K562 (cell line): ENCODE data around the gene NTPCR. TPM values are rescaled to one million over a fixed set of nuclear protein-coding genes. Genes with fewer than 3 reads are reported as not detected.

ENCODE experiments used
- ATAC-seq: fragments of 200-7000 bp; cut with Tn5 transposase; 3 replicates; pipeline ENCODE4 v1.9.1; 2020; ENCODE audit warnings: moderate library complexity
- BruUV-seq: library from RNA; stranded (reverse); fragments of 400-500 nt; replicated peaks from 2 replicates; lab custom pipeline; 2021; lab: Mats Ljungman, UMichigan
- CTCF ChIA-PET: fragments of 300-600 bp; formaldehyde crosslinking; extraction: SDS; loops from one replicate; lab custom pipeline; 2021; ENCODE audit warnings: low intra/inter-chr PET ratio; lab: Yijun Ruan, JAX
- POLR2A ChIA-PET: fragments of 300-600, 350-650 bp; sonication (Branson Sonifier 250); formaldehyde crosslinking; extraction: SDS; loops from one replicate; lab custom pipeline; 2021; ENCODE audit warnings: antibody characterized with exemption, inconsistent platforms; lab: Yijun Ruan, JAX
- DNase-seq, 4 experiments: peaks; one replicate each; pipeline versions ENCODE4 v3.0.0 to v3.0.0-alpha.2; 2011 to 2018; ENCODE audit warnings: low spot score in 3 of 4, mixed read lengths in 3 of 4; ENCODE audit errors: extremely low read depth in 1 of 4
- FAIRE-seq: peaks from 2 replicates; lab custom pipeline; 2011; peaks lifted over from hg19 to GRCh38; lab: Jason Lieb, UNC
- H2AFZ ChIP-seq: 2 replicates; pipeline ENCODE4 v1.6.0; 2011; ENCODE audit warnings: low read depth, low read length, control low read depth, inconsistent platforms
- H3K27ac ChIP-seq: fragments of 200-600 bp; 3 replicates; pipeline ENCODE4 v1.8.0; 2011; ENCODE audit warnings: low read depth, mild to moderate bottlenecking, control low read depth, inconsistent platforms, low read length, moderate library complexity, mixed read lengths; ENCODE audit errors: extremely low read depth
- H3K27me3 ChIP-seq, 2 experiments: fragments of 300-600 bp in 1 of 2; 2 replicates in 1 of 2; 3 replicates in 1 of 2; pipeline versions ENCODE4 v1.6.0 to v1.8.0; 2011; ENCODE audit warnings: inconsistent platforms in 2 of 2, low read length in 2 of 2, mild to moderate bottlenecking in 1 of 2, mixed read lengths in 1 of 2, moderate library complexity in 1 of 2; ENCODE audit not compliant: control insufficient read depth in 2 of 2, insufficient read depth in 2 of 2
- H3K36me3 ChIP-seq: fragments of 300-600 bp; 3 replicates; pipeline ENCODE4 v1.8.0; 2011; ENCODE audit warnings: mild to moderate bottlenecking, low read length, inconsistent platforms; ENCODE audit not compliant: control insufficient read depth, insufficient read depth
- H3K4me1 ChIP-seq, 2 experiments: fragments of 200-600 bp in 1 of 2; replicated peaks in 1 of 2; 2 replicates in 1 of 2; 3 replicates in 1 of 2; pipeline versions ENCODE4 v1.5.1 to v1.8.0; 2011; ENCODE audit warnings: inconsistent platforms in 2 of 2, low read length in 2 of 2, mild to moderate bottlenecking in 1 of 2, mixed read lengths in 1 of 2, moderate library complexity in 1 of 2; ENCODE audit not compliant: control insufficient read depth in 2 of 2, insufficient read depth in 2 of 2
- H3K4me2 ChIP-seq: 2 replicates; pipeline ENCODE4 v1.6.1; 2011; ENCODE audit warnings: low read length, control low read depth, inconsistent platforms, mixed read lengths; ENCODE audit not compliant: insufficient read depth
- H3K4me3 ChIP-seq: fragments of 200-600 bp; sonication (generic), shearing (Covaris generic); 2 replicates; pipeline ENCODE4 v1.5.1; 2016; ENCODE audit warnings: control low read depth, inconsistent platforms
- H3K79me2 ChIP-seq: fragments of 200-600 bp; 3 replicates; pipeline ENCODE4 v1.8.0; 2011; ENCODE audit warnings: low read length, inconsistent platforms; ENCODE audit not compliant: control insufficient read depth, insufficient read depth
- H3K9ac ChIP-seq, 2 experiments: 2 replicates each; pipeline versions ENCODE4 v1.6.0 to v1.6.1; 2011; ENCODE audit warnings: low read depth in 2 of 2, low read length in 2 of 2, control low read depth in 1 of 2, inconsistent platforms in 1 of 2, mild to moderate bottlenecking in 1 of 2, mixed read lengths in 1 of 2; ENCODE audit not compliant: insufficient read depth in 1 of 2
- H3K9me1 ChIP-seq: one replicate; pipeline ENCODE4 v1.6.0; 2011; ENCODE audit warnings: inconsistent platforms, mild to moderate bottlenecking, low read length, moderate library complexity; ENCODE audit not compliant: control insufficient read depth, insufficient read depth
- H3K9me3 ChIP-seq: replicated peaks from 2 replicates; pipeline ENCODE4 v1.5.1; 2011; ENCODE audit warnings: low read depth, low read length, inconsistent platforms; ENCODE audit not compliant: control insufficient read depth, insufficient read depth
- H4K20me1 ChIP-seq: replicated peaks from 2 replicates; pipeline ENCODE4 v1.6.1; 2011; ENCODE audit warnings: low read length, inconsistent platforms, mixed read lengths; ENCODE audit not compliant: control insufficient read depth, insufficient read depth
- ETV5 ChIP-seq: sonication (generic); formaldehyde crosslinking; IDR thresholded peaks from 2 replicates; pipeline ENCODE4 v1.4.0; 2020; ENCODE audit warnings: low read depth, mild to moderate bottlenecking, missing genetic modification reagents
- NBN ChIP-seq: fragments of 450-650 bp; IDR thresholded peaks from 2 replicates; pipeline ENCODE4 v1.6.1; 2016; ENCODE audit warnings: low read depth, mild to moderate bottlenecking
- SRSF1 ChIP-seq: fragments of 200-400 bp; formaldehyde crosslinking; IDR thresholded peaks from 2 replicates; pipeline ENCODE4 v1.6.1; 2017; ENCODE audit warnings: mild to moderate bottlenecking, low read depth, low read length, moderate library complexity
- ZBTB2 ChIP-seq: fragments of 450-650 bp; IDR thresholded peaks from 2 replicates; pipeline ENCODE4 v1.6.1; 2016; ENCODE audit warnings: antibody characterized with exemption
- WGBS: fragments of 100-300 bp; shearing (Covaris generic); methylation state at CpG from one replicate; pipeline ENCODE4 v1.1.6; 2016; ENCODE audit warnings: low coverage, mixed read lengths; ENCODE audit not compliant: insufficient coverage; ENCODE audit errors: missing lambda C conversion rate; 5-methylcytosine and 5-hydroxymethylcytosine counted together
- in situ Hi-C: fragments of 300-500 bp; cut with MboI; formaldehyde crosslinking; loops from 4 replicates; pipeline ENCODE4 v1.15.0; 2018; ENCODE audit warnings: inconsistent platforms, mixed read lengths
- intact Hi-C: fragments of 100-400 bp; cut with micrococcal nuclease; formaldehyde crosslinking; loops from 2 replicates; pipeline ENCODE4 v1.14.2; 2022
- polyA plus RNA-seq, 8 experiments: library from polyadenylated mRNA; depleted of rRNA in 4 of 8; stranded (reverse) in 5 of 8; unstranded in 3 of 8; fragments of >200 nt; fragmentation: Nextera tagmentation in 2 of 8; fragmentation: Illumina TruSeq in 1 of 8; extraction: Ambion mirVana in 2 of 8; extraction: Trizol in 1 of 8; gene quantifications; 2 replicates each; pipeline versions ENCODE4 v1.2.1 to v1.2.3, GENCODE V29; 2011 to 2014; ENCODE audit warnings: inconsistent platforms in 1 of 8, missing spikeins in 1 of 8
- total RNA-seq, 7 experiments: library from RNA; depleted of rRNA in 6 of 7; stranded (reverse); fragments of >200 nt in 6 of 7; fragmentation: Illumina TruSeq in 2 of 7; extraction: Trizol in 2 of 7; gene quantifications; 2 replicates each; pipeline versions ENCODE4 v1.2.1 to v1.2.3, GENCODE V29; 2011 to 2021; ENCODE audit warnings: low replicate concordance in 1 of 7
- TF ChIP-seq, protein P1 (sequence below): IDR thresholded peaks from 2 replicates; pipeline ENCODE4 v1.6.1; 2014; ENCODE audit warnings: antibody characterized with exemption
- TF ChIP-seq, protein P2 (sequence below): sonication (generic); formaldehyde crosslinking; IDR thresholded peaks from 2 replicates; pipeline ENCODE4 v1.8.0; 2022; ENCODE audit warnings: mild to moderate bottlenecking, missing genetic modification reagents

The NTPCR gene
- total and polyA plus RNA-seq, 9 of the 15 experiments (the other 6 are each of a cell fraction or from before 2014, with no cell fraction given): 19.3 to 105 (median 48.8) TPM

DNA sequence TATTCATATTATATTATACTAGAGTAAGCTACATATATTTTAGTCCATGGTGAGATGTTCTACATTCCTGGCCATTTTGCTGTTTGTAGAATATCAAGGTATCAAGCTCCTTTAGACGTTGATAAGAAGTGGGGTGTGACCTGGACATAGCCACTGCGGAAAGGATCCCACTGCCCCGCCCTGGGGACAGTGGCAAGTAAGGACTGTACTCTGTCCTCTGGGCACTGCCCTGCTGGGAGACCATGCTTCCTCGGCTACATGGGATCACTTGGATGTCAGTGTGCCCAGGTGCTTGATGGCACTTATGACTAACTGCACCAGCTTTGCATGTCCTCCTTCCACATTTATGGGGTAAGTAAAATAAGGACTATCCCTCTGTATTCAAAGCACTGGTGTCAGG, 46.3 kb upstream of the NTPCR start:
- Histone ChIP-seq H3K4me2 (no peak overlapping the region), H3K27me3 (peaks cover 0 to 25% of the 10 kb centered on the region in 2 experiments; a peak in 3 of 5 replicates), H2AFZ (no peak overlapping the region), H3K9me3 (no peaks in the 10 kb centered on the region), H3K27ac (no peak overlapping the region), H3K9me1 (no peaks in the 10 kb centered on the region), H3K4me3 (no peak overlapping the region), H3K79me2 (no peaks in the 10 kb centered on the region), H3K36me3 (no peaks in the 10 kb centered on the region), H4K20me1 (no peaks in the 10 kb centered on the region), H3K9ac (no peak overlapping the region), H3K4me1 (no peaks in the 10 kb centered on the region)
- no peak for TF ChIP-seq NBN
- no peak for TF ChIP-seq SRSF1
- no peak for TF ChIP-seq ZBTB2
- TF ChIP-seq, protein P1, sequence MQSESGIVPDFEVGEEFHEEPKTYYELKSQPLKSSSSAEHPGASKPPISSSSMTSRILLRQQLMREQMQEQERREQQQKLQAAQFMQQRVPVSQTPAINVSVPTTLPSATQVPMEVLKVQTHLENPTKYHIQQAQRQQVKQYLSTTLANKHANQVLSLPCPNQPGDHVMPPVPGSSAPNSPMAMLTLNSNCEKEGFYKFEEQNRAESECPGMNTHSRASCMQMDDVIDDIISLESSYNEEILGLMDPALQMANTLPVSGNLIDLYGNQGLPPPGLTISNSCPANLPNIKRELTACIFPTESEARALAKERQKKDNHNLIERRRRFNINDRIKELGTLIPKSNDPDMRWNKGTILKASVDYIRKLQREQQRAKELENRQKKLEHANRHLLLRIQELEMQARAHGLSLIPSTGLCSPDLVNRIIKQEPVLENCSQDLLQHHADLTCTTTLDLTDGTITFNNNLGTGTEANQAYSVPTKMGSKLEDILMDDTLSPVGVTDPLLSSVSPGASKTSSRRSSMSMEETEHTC: no peak
- TF ChIP-seq, protein P2, sequence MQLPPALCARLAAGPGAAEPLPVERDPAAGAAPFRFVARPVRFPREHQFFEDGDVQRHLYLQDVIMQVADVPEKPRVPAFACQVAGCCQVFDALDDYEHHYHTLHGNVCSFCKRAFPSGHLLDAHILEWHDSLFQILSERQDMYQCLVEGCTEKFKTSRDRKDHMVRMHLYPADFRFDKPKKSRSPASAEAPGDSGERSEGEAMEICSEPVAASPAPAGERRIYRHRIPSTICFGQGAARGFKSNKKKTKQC (CRISPR knock-in tag): no peak
- TF ChIP-seq ETV5 (CRISPR knock-in tag): no peak
- CTCF ChIA-PET: no interaction called here
- DNase-seq (no peak), FAIRE-seq (no peak), ATAC-seq (no peak)
- intact Hi-C loops (no loop called here), in situ Hi-C loops (no loop called here)
- POLR2A ChIA-PET: interaction anchor here (0.9 kb wide), 1 partner anchor 10 kb away, joined by 5 read pairs; no protein-coding TSS in a partner anchor
- WGBS: 0% methylated on average over 4 of the region's 4 CpGs
- BruUV-seq: no TSS peak
